NCI-H526 (cell line): ENCODE data around the gene PARS2.

ENCODE experiments used
- DNase-seq, 2 experiments: peaks; one replicate each; lab custom pipeline; 2025; lab: John Stamatoyannopoulos, UW

The PARS2 gene

GRCh38 chr1:54736685-54737084 lies 27.6 kb downstream of the PARS2 start:
- no peak for DNase-seq

- DNase-seq: no peak
Observed at GRCh38 chr1:54728027-54728426, 36.3 kb downstream of the PARS2 start.

GRCh38 chr1:54724771-54725170 lies 39.6 kb downstream of the PARS2 start:
- DNase-seq: no peak

GRCh38 chr1:54723985-54724384 lies 40.3 kb downstream of the PARS2 start:
- DNase-seq: no peak

GRCh38 chr1:54721719-54722118 lies 42.6 kb downstream of the PARS2 start:
- no peak for DNase-seq

- no peak for DNase-seq
Observed at GRCh38 chr1:54716299-54717047, 47.9 kb downstream of the PARS2 start.

- DNase-seq: peak; percentile 46 to 89
Observed at GRCh38 chr1:54715493-54716298, 48.6 kb downstream of the PARS2 start, which contains the start of gene TTC4. Gene TTC4, plus strand, starts transcription at chr1:54715861. Its CDS starts 48 bp downstream, at chr1:54715909.

- DNase-seq: no peak
Observed at GRCh38 chr1:54714881-54715492, 49.3 kb downstream of the PARS2 start.

GRCh38 chr1:54711536-54711935 lies 52.8 kb downstream of the PARS2 start:
- no peak for DNase-seq

GRCh38 chr1:54710841-54711240 lies 53.5 kb downstream of the PARS2 start:
- no peak for DNase-seq

- DNase-seq: no peak
Observed at GRCh38 chr1:54710434-54710833, 53.9 kb downstream of the PARS2 start.

GRCh38 chr1:54709547-54710292 lies 54.6 kb downstream of the PARS2 start:
- no peak for DNase-seq

GRCh38 chr1:54708385-54708784 lies 55.9 kb downstream of the PARS2 start:
- DNase-seq: no peak
